Measurements from ENCODE around the gene MKS1.

MKS1 gene

DNA sequence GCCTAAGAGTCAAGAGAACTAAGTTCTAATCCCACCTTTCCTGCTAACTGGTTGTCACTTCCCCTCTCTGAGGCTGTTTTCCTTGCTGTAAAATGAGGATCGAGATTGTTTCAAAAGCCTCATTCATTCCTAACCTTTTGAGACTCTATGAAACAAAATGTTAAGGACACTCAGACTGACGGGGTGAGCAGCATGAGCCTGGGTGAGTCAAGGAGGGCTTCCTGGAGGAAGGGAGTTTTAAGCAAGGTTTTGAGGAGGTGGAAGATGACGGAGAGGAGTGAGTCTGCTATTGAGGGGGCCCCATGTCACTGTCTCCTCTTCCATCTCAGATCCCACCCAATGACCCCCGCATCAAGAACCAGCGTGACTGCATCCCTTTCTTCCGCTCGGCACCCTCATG, 22.4 kb downstream of the MKS1 start:
- no peak for DNase-seq

DNA sequence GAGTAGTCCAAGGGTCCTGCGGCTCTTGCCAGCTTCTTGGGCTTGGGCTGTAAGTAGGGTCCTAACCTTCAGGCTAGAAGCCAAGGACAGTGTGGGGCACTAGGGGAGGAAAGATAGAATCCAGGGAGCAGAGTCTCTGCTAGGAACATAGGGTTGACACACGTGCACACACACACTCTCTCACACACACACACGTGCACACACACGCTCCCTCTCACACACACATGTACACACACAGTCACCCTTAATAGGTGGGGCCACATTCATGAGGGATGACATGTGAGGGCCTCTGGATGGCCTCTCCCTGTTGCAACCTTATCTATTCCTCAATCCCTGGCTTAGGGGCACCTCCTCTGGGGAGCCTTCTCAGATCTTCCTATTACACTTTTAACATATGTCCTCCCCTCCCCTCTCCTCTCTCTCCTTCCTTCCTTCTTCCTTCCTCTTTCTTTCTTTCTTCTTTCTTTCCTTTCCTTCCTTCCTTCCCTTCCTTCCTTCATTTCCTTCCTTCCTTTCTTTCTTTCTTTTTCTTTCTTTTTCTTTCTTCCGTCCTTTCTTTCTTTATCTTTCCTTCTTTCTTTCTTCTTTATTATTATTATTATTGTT, 23.4 kb downstream of the MKS1 start:
- no peak for DNase-seq

DNA sequence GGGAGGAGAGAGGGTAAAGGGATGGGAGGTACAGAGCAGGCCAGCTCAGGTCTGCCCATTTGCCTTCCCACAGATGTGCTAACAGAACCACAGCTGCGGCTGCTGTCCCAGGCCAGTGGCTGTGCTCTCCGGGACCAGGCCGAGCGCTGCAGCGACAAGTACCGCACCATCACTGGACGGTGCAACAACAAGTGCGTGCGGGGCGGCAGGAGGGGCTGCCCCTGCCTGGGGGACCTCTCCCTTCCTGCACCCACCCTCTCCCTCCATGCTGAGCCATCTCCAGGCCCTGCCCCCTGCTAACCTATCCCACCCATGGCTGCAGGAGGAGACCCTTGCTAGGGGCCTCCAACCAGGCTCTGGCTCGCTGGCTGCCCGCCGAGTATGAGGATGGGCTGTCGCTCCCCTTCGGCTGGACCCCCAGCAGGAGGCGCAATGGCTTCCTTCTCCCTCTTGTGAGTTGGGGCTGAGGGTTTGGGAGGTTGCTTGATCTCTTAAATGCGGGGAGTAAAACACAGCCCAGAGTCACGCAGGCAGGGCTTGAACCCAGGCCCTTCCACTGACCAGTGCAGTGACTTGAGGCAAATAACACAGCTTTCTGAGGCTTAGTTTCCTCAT, 25.3 kb downstream of the MKS1 start:
- no peak for DNase-seq

DNA sequence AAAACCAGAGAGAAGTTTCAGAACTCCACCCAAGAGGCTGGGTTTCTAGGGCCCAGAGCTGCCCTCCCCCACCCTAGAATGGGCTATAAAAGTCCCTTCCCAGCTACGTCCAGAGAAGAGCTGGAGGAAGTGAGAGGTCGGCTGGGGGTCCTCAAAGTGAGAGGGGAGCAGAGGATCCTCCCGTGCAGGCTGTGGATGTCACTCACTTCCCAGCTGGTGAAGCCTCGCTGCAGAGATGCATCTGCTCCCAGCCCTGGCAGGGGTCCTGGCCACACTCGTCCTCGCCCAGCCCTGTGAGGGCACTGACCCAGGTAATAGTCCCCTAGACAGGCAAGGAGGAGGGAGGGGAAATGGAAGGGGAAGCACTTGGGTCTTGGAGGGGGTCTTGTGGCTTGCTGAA, 26.4 kb downstream of the MKS1 start, which contains the start of gene EPX:
Gene EPX, plus strand, starts transcription at position 115 of the 400 bp plus-strand sequence. Its CDS starts 121 bp downstream, at position 236.
- no peak for DNase-seq

DNA sequence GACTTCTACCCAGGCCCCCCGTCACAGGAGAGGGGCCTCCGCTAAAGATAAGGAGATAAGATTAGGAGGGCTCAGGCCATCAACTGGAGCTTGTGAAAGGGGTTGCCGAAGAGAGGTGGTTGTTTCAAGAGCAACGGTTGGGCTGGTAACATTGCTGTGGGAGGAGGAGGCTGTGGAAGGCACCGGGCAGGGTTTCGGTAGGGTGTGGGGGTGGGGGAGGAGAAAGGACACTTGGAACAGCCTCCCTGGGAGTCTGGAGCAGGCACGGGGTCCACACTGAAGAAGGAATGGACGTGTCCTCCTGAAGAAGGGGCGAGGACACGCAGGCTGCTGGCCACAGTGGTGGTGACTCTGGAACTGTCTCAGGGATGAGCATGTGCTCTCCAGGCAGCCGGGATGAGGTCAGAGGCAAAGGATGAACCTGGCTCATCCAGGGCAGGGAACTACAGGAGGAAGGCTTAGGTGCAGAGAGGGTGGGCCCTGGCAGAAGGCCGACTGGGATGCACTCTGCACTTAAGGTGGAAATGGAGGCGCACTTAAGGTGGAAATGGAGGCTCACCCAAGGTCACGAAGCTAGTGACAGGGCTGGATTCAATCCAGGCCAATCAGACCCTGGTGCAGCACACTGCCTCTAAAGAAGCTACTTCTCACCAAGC, 27.7 kb downstream of the MKS1 start:
- no peak for DNase-seq

DNA sequence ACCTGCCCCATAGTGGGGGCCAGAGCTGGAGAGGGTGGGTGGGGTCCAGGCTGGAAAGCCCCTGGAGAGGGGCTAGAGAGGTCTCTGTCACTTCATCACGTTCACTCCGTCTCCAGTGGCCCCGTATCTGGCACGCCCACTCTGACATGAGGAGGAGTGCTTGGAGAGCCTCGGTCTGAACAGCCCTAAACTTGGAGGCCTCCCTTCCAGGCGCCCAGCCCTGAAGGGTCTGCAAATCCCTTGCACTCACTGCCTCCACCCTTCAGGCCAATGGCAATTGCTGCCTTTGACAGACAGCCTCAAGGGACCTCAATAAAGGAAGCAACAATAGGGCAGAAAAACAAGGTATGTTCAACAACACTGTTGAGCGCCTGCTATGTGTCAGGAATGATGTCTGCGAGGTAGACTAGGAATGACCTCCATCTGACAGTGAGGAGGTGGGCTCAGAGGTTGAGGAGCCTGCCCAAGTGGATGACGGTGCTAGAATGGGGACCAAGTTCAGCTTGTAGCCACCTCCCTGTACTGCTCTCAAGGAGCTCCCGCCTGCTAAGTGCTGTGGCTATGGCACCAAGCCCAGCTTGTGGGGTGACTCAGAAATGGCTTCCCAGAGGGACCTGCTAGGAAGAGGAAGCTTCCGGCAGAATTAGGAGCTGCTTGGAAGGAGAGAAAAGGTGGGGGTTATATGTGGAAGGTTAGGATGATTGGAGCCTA, 29.5 kb downstream of the MKS1 start:
- DNase-seq, result peak; percentile 42

DNA sequence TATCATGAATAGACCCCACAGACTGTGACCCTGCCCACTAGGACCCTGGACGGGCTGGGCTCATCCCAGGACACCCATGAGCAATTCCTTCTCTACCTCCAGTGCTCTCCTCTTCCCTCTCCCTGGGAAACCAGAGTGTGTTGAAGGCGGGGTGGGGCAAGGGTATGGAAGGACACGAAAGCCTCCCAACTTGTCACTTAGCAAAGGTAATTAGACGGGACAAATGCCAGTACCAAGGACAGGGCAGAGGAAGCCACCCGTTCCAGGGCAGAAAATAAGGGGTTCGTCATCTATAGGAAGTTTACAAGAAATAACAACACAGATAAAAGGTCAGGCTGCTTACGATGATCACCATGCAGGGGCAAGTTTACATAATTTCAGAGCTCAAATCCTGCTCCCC, 31.4 kb downstream of the MKS1 start:
- no peak for DNase-seq

DNA sequence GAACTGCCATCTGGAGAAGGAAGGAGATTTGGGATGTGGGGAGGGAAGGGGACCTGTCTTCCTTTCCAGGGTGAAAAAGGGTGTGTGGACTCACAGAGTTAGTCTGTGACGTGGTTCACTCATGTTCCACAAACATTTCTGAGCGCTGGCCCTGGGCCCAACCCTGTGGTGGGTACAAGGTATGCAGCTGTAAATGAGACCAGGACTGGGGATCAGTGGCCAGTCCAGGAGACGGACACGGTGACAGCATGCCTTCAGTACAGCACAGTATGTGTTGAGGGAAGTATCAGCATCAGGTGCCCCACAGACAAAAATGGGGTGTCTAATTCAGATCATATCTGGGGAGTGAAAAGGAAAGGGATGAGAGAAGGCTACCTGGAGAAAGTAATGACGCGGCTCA, 32.0 kb downstream of the MKS1 start:
- no peak for DNase-seq

DNA sequence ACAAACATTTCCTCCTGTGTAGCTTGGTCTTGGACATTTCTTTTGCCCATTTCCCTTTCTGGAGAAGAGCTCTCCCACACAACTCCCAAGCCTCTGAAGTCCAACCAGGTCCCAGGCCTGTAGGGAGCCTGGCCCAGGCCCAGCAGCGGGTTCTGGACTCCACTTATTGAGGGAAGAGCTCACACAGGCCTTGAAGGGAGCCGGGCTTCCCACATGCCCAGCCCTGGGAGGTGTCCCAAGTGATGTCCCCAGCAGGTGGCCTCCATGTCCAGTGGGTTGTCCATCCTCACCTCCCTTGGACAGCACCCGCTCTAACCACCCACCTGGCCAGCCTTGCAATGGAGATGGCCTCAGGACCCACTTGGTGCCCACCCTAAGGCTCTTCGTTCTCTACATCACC, 32.5 kb downstream of the MKS1 start:
- DNase-seq, result no peak

DNA sequence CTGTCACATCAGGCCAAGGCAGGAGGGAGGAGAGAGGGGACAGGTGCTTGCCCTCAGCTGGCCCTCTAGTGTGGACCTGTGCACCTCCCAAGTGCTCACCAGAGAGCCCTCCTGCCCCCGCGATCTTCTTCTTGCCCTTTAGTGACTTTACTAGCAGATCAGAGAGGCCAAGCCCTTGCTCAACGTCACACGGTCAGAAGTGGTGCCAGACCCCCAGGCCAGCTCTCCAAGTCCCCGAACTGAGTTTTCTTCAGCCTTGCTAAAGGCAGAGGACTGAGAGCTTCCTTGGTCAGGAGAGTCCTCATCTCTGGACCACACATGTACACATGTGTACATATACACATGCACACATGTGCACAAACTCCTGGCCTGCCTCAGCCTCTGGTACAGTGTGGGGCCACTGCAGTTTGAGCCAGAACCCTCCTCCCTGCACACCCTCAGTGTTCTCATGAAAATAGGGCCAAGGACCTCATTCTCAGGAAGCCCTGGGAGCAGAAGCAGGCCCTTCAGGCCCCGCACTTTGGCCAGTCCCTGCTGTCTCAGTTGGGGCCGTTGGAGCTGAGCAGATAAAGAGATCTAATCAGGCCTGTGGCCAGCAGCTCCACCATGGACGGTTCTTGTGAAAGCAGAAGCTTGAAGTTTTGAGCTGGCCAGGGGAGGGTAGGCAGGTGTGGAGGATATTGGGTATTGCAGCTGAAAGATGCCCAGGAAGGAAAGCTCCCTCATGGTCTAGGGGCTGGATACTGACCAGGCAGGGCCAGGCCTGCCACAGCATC, 33.9 kb downstream of the MKS1 start:
- DNase-seq, result no peak

DNA sequence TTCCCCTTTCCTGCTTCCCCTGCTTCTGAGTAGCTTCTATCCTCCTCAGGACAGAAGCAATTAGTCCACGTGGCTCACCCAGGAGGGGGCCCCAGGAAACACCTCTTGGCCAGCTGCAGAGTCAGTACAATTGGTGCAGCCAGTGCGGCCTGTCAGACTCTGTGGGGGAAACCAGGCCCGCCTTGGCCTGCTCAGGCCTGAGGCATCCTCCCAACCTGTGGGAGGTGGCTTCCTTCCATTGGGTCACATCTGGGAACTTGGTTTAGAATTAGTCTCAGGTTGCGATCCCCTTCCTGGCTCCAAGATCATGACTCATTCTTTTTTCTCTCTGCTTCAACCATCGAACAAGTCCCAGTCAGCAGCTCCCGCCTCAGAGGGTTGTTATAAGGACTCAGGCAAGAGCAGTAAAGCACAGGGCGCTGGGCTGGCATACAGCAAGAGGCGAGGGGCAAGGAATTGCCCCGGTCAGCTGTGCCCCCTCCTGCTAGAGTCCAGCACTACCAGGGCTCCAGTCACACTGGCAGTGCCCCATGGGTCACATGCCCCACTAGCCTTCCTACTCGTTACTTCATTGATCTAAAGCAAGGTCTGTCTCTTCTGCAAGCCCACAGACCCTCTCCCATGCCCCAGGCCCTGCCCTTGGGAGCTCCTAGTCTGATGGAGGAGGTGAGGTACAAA, 34.6 kb downstream of the MKS1 start:
- DNase-seq, result no peak

DNA sequence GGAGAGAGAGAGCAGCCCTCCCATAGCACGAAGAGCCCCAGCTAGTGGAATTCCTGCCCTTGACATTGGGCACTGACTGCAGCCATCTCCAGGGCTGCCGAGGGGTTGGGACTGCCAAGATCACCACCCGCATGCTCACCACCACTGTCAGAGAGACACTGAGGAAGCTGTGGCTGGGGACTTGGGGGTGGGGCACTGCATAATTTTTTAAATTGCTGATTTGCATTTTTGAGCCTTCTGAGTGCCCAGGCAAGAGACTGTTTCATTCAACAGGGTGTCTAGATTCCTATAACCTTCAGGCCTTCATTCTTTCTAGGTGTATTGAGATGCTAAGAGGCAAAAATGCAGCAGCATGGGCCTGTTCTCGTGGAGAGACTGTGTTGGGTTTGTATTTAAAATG, 35.5 kb downstream of the MKS1 start:
- no peak for DNase-seq

DNA sequence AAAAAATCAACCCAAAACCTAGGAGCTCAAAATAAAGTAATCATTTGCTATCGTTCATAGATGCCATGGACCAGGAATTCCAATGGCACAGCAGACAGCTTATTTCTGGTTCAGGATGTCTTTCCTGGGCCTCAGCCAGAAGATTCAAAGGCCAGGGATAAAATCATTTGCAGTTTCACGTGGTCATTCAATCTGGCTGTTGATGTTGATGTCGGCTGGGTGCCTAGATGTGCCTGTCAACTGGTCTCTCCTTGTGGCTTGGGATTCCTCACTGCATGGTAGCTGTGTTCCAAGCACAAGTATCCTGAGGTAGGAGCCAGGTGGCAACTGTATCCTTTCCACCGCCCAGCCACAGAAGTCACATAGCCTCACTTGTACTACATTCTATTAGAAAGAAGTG, 37.3 kb downstream of the MKS1 start:
- no peak for DNase-seq

DNA sequence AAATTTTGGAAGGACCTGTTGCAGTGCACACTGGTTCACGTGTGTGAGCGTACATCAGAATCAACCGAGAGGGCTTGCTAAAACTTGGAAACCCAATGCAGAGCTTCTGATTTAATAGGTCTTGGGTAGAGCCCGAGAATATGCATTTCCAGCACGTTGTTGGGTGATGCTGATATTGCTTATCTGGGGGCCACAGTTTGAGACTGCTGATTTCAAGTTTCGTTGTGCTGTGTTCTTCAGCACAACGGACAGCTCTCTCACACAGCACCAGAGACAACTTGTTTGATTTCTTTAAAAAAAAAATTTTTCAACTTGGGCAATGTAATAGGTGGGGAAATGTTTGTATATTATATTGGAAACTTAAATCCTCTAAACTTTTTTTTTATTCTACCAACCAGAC, 42.9 kb downstream of the MKS1 start:
- no peak for DNase-seq

DNA sequence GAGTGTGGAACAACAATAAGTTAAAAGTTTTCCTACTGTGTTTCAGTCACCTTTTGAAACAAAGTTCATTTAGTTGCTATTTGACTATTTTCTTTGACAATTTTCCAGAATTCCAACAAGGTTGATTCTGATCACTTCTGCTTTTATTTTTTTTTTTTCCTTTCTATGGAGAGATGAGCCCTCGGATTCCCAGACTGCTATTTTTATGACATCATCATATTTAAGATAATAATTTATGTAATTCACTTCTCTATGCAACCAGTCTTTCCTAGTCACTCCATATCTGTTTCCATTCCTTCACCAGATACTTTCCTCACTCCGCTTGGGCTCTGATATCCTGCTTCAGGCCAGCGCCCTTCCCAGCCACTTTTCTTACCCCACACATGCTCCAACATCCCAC, 44.2 kb downstream of the MKS1 start:
- DNase-seq, result no peak

DNA sequence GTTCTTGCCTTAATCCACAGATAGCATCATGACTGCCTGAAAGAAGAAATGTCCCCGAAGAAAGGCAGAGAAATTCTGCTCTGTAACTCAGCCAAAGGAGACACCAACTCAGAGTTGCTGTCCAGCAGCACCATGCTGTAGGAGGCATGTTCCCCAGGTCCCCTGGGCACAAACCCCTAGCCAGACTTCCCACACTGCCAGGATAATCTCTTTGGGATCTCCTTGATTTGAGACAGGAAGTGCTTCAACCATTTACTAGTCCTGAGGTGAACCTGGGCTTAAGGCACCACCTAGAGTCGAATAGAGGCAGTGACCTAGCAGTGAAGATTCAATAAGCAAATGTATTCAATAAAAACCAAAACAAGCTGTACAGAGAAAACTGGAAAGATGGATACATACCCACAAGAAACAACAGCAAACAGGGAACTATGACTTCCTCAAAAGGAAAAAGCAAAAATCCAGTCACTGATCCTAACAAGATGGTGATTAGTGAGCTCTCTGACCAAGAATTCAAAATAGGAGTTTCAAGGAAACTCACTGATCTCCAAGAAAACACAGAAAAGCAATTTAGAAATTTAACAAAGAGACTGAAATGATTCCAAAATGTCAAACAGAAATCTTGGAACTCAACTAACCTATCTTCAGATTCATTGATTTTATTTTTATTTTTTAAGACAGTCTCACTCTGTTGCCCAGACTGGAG, 46.5 kb downstream of the MKS1 start:
- peak; percentile 11 for DNase-seq

DNA sequence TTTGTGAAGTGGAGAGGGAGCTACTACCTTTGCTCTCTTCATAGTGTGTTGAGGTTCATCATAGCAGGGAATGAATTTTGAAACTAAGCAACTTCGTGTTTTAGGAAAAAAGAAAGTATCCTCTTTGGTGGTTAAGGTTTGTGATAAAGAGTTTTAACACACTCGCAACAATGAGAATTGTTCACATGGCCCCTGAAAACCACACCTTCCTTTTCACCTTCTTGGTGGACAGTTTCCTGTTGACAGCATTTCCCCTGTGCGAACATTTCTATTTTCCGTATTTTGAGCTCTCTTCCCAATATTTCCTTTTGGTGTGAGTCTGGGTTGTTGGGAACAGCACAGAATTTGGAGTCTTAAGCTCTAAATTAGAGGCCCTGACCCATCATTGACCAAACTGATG, 48.4 kb downstream of the MKS1 start:
- DNase-seq, result no peak

DNA sequence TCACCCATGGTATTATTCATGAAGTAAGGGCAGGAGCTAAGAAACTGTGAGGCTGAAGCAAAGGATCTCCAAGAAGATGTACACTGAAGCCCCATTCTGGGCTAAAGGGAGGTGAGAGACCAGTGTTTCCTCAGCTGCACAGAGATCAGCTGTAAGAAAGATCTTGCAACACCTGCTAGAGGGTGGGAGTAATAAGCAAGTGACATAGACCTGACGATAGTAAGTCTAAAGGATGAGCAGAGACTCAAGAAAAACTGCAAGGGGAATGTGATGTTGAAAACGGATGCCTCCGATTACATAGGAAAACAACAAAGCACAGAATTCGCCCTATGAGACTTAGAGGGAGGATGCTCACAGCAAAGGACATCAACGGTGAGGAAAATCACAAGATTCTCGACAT, 52.4 kb downstream of the MKS1 start, which contains the start of gene OR4D2:
Gene OR4D2, plus strand, starts transcription at position 301 of the 400 bp plus-strand sequence. CDS start 2,674 bp downstream, outside the sequence.
- DNase-seq, result no peak

DNA sequence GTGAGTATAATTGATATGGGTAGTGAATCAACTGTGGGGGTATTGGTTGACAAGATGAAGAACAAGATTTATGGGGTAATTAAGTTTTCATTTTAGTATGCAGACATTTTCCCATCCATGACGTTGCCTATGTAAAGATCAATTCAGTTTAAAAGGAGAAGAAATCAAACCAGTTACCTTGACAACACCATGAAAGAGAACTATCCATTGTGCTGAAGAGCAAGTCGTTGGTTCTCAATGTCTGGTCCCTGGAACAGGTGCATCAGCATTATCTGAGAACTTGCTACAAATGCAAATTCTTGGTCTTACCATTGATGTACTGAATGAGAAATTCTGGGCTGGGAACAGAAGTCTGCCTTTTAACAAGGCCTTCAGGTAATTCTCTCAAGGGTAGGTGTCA, 53.1 kb downstream of the MKS1 start:
- DNase-seq, result no peak

DNA sequence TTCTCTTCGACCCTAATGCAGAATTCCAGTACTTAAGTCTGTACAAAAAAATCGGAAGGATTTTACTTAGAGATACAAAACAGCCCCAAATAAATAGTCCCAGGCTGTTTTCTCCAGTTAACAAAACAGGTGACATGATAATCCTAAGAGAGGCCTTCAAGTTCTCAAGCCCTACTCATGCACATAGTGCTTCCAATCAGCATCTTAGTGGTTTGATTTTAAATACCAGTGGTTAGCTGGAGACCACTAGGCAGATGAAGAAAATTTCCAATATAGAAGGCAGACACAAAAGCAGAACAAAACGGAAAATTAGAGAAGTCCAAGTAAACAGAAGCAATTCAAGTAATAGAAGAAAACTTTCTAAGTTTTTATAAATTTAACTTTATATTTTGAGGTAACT, 57.5 kb downstream of the MKS1 start:
- DNase-seq, result no peak

DNA sequence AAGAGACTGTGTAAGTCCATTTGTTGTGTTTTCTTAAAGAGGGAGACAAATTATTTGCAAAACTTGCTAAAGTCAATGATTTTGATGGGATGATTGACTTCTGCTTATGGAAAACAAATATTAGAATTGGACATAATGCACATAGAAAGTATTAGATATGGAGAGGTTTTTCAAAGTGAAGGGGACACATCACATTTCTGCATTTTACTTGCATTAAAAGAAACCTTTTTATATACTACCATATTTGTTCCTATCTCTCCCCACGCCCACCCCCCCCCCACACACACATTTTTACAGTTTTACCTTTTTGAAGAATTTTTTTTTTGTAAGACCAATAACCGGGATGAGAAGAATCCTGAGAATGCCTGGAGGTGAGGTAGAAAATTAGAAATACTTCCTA, 60.9 kb downstream of the MKS1 start:
- DNase-seq, result no peak

Data from NCI-H2029 (cell line).